Kidney (tissue), 14 donors: ENCODE measurements around the gene CD209. TPM values are rescaled to one million over a fixed set of nuclear protein-coding genes. Genes with fewer than 3 reads are reported as not detected.

ENCODE experiments used
- DNase-seq, 5 donors: peaks; one replicate each; pipeline ENCODE4 v3.0.0-alpha.2; 2013 to 2020
- FAIRE-seq: peaks from 2 replicates; lab custom pipeline; 2012; peaks lifted over from hg19 to GRCh38; lab: Jason Lieb, UNC
- H3K27ac ChIP-seq, 2 donors: one replicate each; pipeline ENCODE4 v1.7.0; 2013; ENCODE audit warnings: low read depth in 2 of 2, low read length in 2 of 2, inconsistent platforms in 1 of 2
- H3K27me3 ChIP-seq: one replicate; pipeline ENCODE4 v1.7.1; 2013; ENCODE audit warnings: low read length, inconsistent platforms; ENCODE audit not compliant: control insufficient read depth, insufficient read depth
- H3K36me3 ChIP-seq, 3 donors: one replicate each; pipeline versions ENCODE4 v1.7.0 to v1.7.1; 2013; ENCODE audit warnings: low read length in 3 of 3, control low read depth in 1 of 3, inconsistent platforms in 1 of 3; ENCODE audit not compliant: insufficient read depth in 3 of 3, control insufficient read depth in 2 of 3
- H3K4me1 ChIP-seq, 3 donors: one replicate each; pipeline versions ENCODE4 v1.7.0 to v1.7.1; 2013; ENCODE audit warnings: low read length in 3 of 3, inconsistent platforms in 1 of 3, low read depth in 1 of 3; ENCODE audit not compliant: control insufficient read depth in 2 of 3, insufficient read depth in 2 of 3
- H3K4me3 ChIP-seq, 3 donors: one replicate each; pipeline versions ENCODE4 v1.7.0 to v1.8.1; 2013; ENCODE audit warnings: low read length in 3 of 3, control low read depth in 1 of 3, inconsistent platforms in 1 of 3
- H3K9ac ChIP-seq, 3 donors: one replicate each; pipeline versions ENCODE4 v1.7.0 to v1.7.1; 2013; ENCODE audit warnings: low read length in 3 of 3, control low read depth in 1 of 3, inconsistent platforms in 1 of 3
- H3K9me3 ChIP-seq, 3 donors: one replicate each; pipeline versions ENCODE4 v1.7.0 to v1.7.1; 2013; ENCODE audit warnings: low read length in 3 of 3, control low read depth in 1 of 3, inconsistent platforms in 1 of 3; ENCODE audit not compliant: control insufficient read depth in 2 of 3, insufficient read depth in 1 of 3
- CTCF ChIP-seq: IDR thresholded peaks from 3 replicates; pipeline ENCODE4 v1.5.1; 2012; ENCODE audit warnings: mild to moderate bottlenecking, moderate library complexity, borderline replicate concordance; ENCODE audit not compliant: insufficient read depth; ENCODE audit errors: extremely low read depth
- intact Hi-C: fragments of 100-400 bp; cut with DNase I; formaldehyde crosslinking; loops from one replicate; pipeline ENCODE4 v1.11.1; 2022
- polyA plus RNA-seq: library from polyadenylated mRNA; stranded (reverse); fragments of 350-450 nt; fragmentation: Illumina TruSeq; extraction: RNeasy Lipid Tissue Mini Kit (QIAGEN cat#74804); gene quantifications from one replicate; pipeline ENCODE4 v1.2.3, GENCODE V29; 2014; ENCODE audit warnings: low read depth, low replicate concordance; ENCODE audit not compliant: insufficient read depth
- total RNA-seq: library from RNA; stranded (reverse); fragmentation: NEBNext Ultra II Directional; extraction: Animal tissue kit (Norgen Biotek cat#: 25700); gene quantifications from one replicate; pipeline ENCODE4 v1.2.1, GENCODE V29; 2021
- donor health status: control.
- donor health status: control.
- donor health status: control.
- donor health status: control.
- donor health status: control.
- donor health status: DM: yes; HTN: yes; CAD: no.
- donor health status: Normal renal cell carcinoma (clear cell type).

CD209 gene
- total and polyA plus RNA-seq, 2 donors from 2014 or later: 1.2 to 11.7 TPM

- DNase-seq: no peak
- no peak for TF ChIP-seq CTCF
- no peak overlapping the region for H3K9ac ChIP-seq
- no peaks in the 10 kb centered on the region for H3K4me1 ChIP-seq
- H3K27ac ChIP-seq: no peak overlapping the region
- intact Hi-C loops: no loop called here
- no peaks in the 10 kb centered on the region for H3K9me3 ChIP-seq
- no peak for FAIRE-seq
- no peaks in the 10 kb centered on the region for H3K27me3 ChIP-seq
- H3K36me3 ChIP-seq: no peaks in the 10 kb centered on the region
- H3K4me3 ChIP-seq: no peak overlapping the region
These were observed 2.3 kb downstream of the CD209 start for GRCh38 chr19:7744871-7745650.

GRCh38 chr19:7744199-7744786 lies 3.0 kb downstream of the CD209 start:
- FAIRE-seq (no peak), DNase-seq (no peak)
- intact Hi-C loops: no loop called here

GRCh38 chr19:7743425-7743841 lies 3.9 kb downstream of the CD209 start:
- Histone ChIP-seq H3K27me3 (no peaks in the 10 kb centered on the region), H3K4me3 (no peak overlapping the region), H3K9me3 (no peaks in the 10 kb centered on the region), H3K27ac (no peak overlapping the region), H3K4me1 (no peaks in the 10 kb centered on the region), H3K9ac (no peak overlapping the region), H3K36me3 (no peaks in the 10 kb centered on the region)
- intact Hi-C loops: no loop called here
- no peak for DNase-seq
- no peak for FAIRE-seq
- no peak for TF ChIP-seq CTCF

More at GRCh38 chr19:7744199-7744786, 3.0 kb downstream of the CD209 start:
- no peak for TF ChIP-seq CTCF
- Histone ChIP-seq H3K36me3 (no peaks in the 10 kb centered on the region), H3K4me3 (no peak overlapping the region), H3K4me1 (no peaks in the 10 kb centered on the region), H3K27ac (no peak overlapping the region), H3K9ac (no peak overlapping the region), H3K27me3 (no peaks in the 10 kb centered on the region), H3K9me3 (no peaks in the 10 kb centered on the region)
